Measurements from ENCODE around the gene TAC4. TPM values are rescaled to one million over a fixed set of nuclear protein-coding genes. Genes with fewer than 3 reads are reported as not detected.
"Not testable (repeated sequence)": the region's sequence is repeated elsewhere in the genome, so short reads cannot be mapped to it uniquely, and the experiment has no call there.

TAC4 gene
- total RNA-seq, 1 donor from 2014 or later, result not detected

GRCh38 chr17:49834118-49834743, 13.6 kb downstream of the TAC4 start:
- Mint-ChIP-seq H3K27ac (ENCODE audit: unreplicated experiment) (no peak overlapping the region), H3K4me1 (ENCODE audit: low read depth, unreplicated experiment) (peaks cover 2% of the 10 kb centered on the region), H3K36me3 (ENCODE audit: unreplicated experiment) (no peaks in the 10 kb centered on the region)

GRCh38 chr17:49832840-49833599, 14.8 kb downstream of the TAC4 start:
- TF ChIP-seq CTCF (IDR thresholded peaks at IDR 0.05; ENCODE audit: partially characterized antibody, unreplicated experiment), result no peak
- Mint-ChIP-seq H3K27ac (ENCODE audit: unreplicated experiment) (no peak overlapping the region), H3K27me3 (ENCODE audit: unreplicated experiment) (peaks cover 1% of the 10 kb centered on the region), H3K36me3 (ENCODE audit: unreplicated experiment) (peaks cover 5% of the 10 kb centered on the region), H3K4me3 (ENCODE audit: unreplicated experiment) (no peak overlapping the region), H3K4me1 (ENCODE audit: low read depth, unreplicated experiment) (no peaks in the 10 kb centered on the region), H3K9me3 (ENCODE audit: unreplicated experiment) (peaks cover 1% of the 10 kb centered on the region)
- no peak for DNase-seq

More at GRCh38 chr17:49834118-49834743, 13.6 kb downstream of the TAC4 start:
- Mint-ChIP-seq H3K9me3 (ENCODE audit: unreplicated experiment) (peaks cover 1% of the 10 kb centered on the region), H3K4me3 (ENCODE audit: unreplicated experiment) (no peak overlapping the region), H3K27me3 (ENCODE audit: unreplicated experiment) (peaks cover 3% of the 10 kb centered on the region)
- no peak for DNase-seq
- TF ChIP-seq CTCF (IDR thresholded peaks at IDR 0.05; ENCODE audit: partially characterized antibody, unreplicated experiment), result no peak

GRCh38 chr17:49830605-49831004, 17.3 kb downstream of the TAC4 start:
- no peak for TF ChIP-seq CTCF (IDR thresholded peaks at IDR 0.05; ENCODE audit: partially characterized antibody, unreplicated experiment)
- no peaks in the 10 kb centered on the region for H3K9me3 Mint-ChIP-seq (ENCODE audit: unreplicated experiment)
- DNase-seq, result no peak
- no peaks in the 10 kb centered on the region for H3K4me1 Mint-ChIP-seq (ENCODE audit: low read depth, unreplicated experiment)
- H3K27me3 Mint-ChIP-seq (ENCODE audit: unreplicated experiment), result peaks cover 1% of the 10 kb centered on the region
- no peak overlapping the region for H3K4me3 Mint-ChIP-seq (ENCODE audit: unreplicated experiment)
- peaks cover 7% of the 10 kb centered on the region for H3K36me3 Mint-ChIP-seq (ENCODE audit: unreplicated experiment)
- H3K27ac Mint-ChIP-seq (ENCODE audit: unreplicated experiment), result no peak overlapping the region

GRCh38 chr17:49829026-49829425, 18.8 kb downstream of the TAC4 start:
- H3K36me3 Mint-ChIP-seq (ENCODE audit: unreplicated experiment), result peaks cover 7% of the 10 kb centered on the region
- H3K9me3 Mint-ChIP-seq (ENCODE audit: unreplicated experiment), result no peaks in the 10 kb centered on the region
- no peak overlapping the region for H3K4me3 Mint-ChIP-seq (ENCODE audit: unreplicated experiment)
- TF ChIP-seq CTCF (IDR thresholded peaks at IDR 0.05; ENCODE audit: partially characterized antibody, unreplicated experiment), result no peak
- no peak for DNase-seq
- peaks cover 1% of the 10 kb centered on the region for H3K27me3 Mint-ChIP-seq (ENCODE audit: unreplicated experiment)
- H3K27ac Mint-ChIP-seq (ENCODE audit: unreplicated experiment), result no peak overlapping the region
- no peaks in the 10 kb centered on the region for H3K4me1 Mint-ChIP-seq (ENCODE audit: low read depth, unreplicated experiment)

- H3K4me3 Mint-ChIP-seq (ENCODE audit: unreplicated experiment); DNase-seq; H3K27ac Mint-ChIP-seq (ENCODE audit: unreplicated experiment); H3K9me3 Mint-ChIP-seq (ENCODE audit: unreplicated experiment); H3K27me3 Mint-ChIP-seq (ENCODE audit: unreplicated experiment); H3K36me3 Mint-ChIP-seq (ENCODE audit: unreplicated experiment); H3K4me1 Mint-ChIP-seq (ENCODE audit: low read depth, unreplicated experiment): not testable (repeated sequence)
Observed at GRCh38 chr17:49828325-49828724, 19.5 kb downstream of the TAC4 start.

Measured in glutamatergic neuron (in vitro differentiated cells).